Measurements from ENCODE around the gene WDR77. TPM values are rescaled to one million over a fixed set of nuclear protein-coding genes. Genes with fewer than 3 reads are reported as not detected.

WDR77 gene
- total and polyA plus RNA-seq, 9 of the 15 experiments (the other 6 are each of a cell fraction or from before 2014, with no cell fraction given): 20.6 to 160 (median 75.3) TPM

DNA sequence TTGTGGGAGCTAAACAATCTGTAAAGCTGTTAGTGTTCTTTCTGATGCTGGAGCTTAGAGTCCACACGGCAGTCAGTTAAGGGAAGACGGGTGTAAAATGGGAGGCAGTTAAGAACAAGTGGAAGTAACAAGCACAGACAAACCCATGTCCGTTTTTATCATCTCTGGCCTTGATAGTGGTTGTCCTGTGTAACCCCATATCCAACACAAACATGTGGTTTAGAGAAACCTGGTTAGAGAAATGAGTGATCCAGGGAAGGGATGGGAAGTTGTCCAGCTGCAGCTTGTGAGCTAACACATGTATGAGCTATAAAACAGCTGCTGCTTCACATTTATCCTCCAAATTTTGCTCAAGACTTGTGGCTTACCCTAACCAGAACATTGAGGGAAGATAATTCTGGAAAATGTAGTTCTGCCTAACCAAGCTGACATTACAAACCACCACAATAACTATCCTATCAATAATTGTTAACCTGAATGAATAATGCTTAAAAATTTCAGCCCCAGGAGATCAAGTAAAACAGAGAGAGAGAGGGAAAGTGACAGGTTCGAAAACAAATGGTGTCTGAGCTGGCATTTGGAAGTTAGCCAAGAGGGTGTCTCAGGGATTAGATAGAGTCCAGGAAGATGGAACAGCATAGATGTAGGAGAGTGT, 14.1 kb upstream of the WDR77 start (continued):
- TF ChIP-seq, protein P1, sequence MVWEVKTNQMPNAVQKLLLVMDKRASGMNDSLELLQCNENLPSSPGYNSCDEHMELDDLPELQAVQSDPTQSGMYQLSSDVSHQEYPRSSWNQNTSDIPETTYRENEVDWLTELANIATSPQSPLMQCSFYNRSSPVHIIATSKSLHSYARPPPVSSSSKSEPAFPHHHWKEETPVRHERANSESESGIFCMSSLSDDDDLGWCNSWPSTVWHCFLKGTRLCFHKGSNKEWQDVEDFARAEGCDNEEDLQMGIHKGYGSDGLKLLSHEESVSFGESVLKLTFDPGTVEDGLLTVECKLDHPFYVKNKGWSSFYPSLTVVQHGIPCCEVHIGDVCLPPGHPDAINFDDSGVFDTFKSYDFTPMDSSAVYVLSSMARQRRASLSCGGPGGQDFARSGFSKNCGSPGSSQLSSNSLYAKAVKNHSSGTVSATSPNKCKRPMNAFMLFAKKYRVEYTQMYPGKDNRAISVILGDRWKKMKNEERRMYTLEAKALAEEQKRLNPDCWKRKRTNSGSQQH (CRISPR knock-in tag; IDR thresholded peaks at IDR 0.05): no peak
- TF ChIP-seq, protein P2, sequence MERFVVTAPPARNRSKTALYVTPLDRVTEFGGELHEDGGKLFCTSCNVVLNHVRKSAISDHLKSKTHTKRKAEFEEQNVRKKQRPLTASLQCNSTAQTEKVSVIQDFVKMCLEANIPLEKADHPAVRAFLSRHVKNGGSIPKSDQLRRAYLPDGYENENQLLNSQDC (CRISPR knock-in tag; IDR thresholded peaks at IDR 0.05): no peak
- no peak for TF ChIP-seq TFAM (CRISPR knock-in tag; conservative IDR thresholded peaks at IDR 0.05)
- TF ChIP-seq, protein P3, sequence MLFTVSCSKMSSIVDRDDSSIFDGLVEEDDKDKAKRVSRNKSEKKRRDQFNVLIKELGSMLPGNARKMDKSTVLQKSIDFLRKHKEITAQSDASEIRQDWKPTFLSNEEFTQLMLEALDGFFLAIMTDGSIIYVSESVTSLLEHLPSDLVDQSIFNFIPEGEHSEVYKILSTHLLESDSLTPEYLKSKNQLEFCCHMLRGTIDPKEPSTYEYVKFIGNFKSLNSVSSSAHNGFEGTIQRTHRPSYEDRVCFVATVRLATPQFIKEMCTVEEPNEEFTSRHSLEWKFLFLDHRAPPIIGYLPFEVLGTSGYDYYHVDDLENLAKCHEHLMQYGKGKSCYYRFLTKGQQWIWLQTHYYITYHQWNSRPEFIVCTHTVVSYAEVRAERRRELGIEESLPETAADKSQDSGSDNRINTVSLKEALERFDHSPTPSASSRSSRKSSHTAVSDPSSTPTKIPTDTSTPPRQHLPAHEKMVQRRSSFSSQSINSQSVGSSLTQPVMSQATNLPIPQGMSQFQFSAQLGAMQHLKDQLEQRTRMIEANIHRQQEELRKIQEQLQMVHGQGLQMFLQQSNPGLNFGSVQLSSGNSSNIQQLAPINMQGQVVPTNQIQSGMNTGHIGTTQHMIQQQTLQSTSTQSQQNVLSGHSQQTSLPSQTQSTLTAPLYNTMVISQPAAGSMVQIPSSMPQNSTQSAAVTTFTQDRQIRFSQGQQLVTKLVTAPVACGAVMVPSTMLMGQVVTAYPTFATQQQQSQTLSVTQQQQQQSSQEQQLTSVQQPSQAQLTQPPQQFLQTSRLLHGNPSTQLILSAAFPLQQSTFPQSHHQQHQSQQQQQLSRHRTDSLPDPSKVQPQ (CRISPR knock-in tag; IDR thresholded peaks at IDR 0.05; ENCODE audit: borderline replicate concordance): no peak
- TF ChIP-seq, protein P4, sequence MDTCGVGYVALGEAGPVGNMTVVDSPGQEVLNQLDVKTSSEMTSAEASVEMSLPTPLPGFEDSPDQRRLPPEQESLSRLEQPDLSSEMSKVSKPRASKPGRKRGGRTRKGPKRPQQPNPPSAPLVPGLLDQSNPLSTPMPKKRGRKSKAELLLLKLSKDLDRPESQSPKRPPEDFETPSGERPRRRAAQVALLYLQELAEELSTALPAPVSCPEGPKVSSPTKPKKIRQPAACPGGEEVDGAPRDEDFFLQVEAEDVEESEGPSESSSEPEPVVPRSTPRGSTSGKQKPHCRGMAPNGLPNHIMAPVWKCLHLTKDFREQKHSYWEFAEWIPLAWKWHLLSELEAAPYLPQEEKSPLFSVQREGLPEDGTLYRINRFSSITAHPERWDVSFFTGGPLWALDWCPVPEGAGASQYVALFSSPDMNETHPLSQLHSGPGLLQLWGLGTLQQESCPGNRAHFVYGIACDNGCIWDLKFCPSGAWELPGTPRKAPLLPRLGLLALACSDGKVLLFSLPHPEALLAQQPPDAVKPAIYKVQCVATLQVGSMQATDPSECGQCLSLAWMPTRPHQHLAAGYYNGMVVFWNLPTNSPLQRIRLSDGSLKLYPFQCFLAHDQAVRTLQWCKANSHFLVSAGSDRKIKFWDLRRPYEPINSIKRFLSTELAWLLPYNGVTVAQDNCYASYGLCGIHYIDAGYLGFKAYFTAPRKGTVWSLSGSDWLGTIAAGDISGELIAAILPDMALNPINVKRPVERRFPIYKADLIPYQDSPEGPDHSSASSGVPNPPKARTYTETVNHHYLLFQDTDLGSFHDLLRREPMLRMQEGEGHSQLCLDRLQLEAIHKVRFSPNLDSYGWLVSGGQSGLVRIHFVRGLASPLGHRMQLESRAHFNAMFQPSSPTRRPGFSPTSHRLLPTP (IDR thresholded peaks at IDR 0.05; ENCODE audit: borderline replicate concordance, extremely low read depth, insufficient read length): no peak
- TF ChIP-seq, protein P5, sequence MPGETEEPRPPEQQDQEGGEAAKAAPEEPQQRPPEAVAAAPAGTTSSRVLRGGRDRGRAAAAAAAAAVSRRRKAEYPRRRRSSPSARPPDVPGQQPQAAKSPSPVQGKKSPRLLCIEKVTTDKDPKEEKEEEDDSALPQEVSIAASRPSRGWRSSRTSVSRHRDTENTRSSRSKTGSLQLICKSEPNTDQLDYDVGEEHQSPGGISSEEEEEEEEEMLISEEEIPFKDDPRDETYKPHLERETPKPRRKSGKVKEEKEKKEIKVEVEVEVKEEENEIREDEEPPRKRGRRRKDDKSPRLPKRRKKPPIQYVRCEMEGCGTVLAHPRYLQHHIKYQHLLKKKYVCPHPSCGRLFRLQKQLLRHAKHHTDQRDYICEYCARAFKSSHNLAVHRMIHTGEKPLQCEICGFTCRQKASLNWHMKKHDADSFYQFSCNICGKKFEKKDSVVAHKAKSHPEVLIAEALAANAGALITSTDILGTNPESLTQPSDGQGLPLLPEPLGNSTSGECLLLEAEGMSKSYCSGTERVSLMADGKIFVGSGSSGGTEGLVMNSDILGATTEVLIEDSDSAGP (CRISPR knock-in tag; IDR thresholded peaks at IDR 0.05): no peak
- TF ChIP-seq, protein P6, sequence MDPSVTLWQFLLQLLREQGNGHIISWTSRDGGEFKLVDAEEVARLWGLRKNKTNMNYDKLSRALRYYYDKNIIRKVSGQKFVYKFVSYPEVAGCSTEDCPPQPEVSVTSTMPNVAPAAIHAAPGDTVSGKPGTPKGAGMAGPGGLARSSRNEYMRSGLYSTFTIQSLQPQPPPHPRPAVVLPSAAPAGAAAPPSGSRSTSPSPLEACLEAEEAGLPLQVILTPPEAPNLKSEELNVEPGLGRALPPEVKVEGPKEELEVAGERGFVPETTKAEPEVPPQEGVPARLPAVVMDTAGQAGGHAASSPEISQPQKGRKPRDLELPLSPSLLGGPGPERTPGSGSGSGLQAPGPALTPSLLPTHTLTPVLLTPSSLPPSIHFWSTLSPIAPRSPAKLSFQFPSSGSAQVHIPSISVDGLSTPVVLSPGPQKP (CRISPR knock-in tag; IDR thresholded peaks at IDR 0.05): no peak
- TF ChIP-seq, protein P7, sequence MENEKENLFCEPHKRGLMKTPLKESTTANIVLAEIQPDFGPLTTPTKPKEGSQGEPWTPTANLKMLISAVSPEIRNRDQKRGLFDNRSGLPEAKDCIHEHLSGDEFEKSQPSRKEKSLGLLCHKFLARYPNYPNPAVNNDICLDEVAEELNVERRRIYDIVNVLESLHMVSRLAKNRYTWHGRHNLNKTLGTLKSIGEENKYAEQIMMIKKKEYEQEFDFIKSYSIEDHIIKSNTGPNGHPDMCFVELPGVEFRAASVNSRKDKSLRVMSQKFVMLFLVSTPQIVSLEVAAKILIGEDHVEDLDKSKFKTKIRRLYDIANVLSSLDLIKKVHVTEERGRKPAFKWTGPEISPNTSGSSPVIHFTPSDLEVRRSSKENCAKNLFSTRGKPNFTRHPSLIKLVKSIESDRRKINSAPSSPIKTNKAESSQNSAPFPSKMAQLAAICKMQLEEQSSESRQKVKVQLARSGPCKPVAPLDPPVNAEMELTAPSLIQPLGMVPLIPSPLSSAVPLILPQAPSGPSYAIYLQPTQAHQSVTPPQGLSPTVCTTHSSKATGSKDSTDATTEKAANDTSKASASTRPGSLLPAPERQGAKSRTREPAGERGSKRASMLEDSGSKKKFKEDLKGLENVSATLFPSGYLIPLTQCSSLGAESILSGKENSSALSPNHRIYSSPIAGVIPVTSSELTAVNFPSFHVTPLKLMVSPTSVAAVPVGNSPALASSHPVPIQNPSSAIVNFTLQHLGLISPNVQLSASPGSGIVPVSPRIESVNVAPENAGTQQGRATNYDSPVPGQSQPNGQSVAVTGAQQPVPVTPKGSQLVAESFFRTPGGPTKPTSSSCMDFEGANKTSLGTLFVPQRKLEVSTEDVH (IDR thresholded peaks at IDR 0.05; ENCODE audit: low read depth, partially characterized antibody): no peak
- TF ChIP-seq NR3C1 (CRISPR knock-in tag; IDR thresholded peaks at IDR 0.05): no peak
